Suprapubic skin (tissue), 3 donors: Measurements from ENCODE around the gene CYP2A7.
"Not testable (repeated sequence)": the region's sequence is repeated elsewhere in the genome, so short reads cannot be mapped to it uniquely, and the experiment has no call there.

Source experiments
- POLR2AphosphoS5 ChIP-seq, 3 donors: sonication (generic); formaldehyde crosslinking; IDR thresholded peaks; one replicate each; pipeline ENCODE4 v1.6.1; 2017; ENCODE audit warnings: antibody characterized with exemption in 3 of 3
- TF ChIP-seq, protein P1 (sequence below), 2 donors: fragments of 200-600 bp in 1 of 2; fragments of 450-650 bp in 1 of 2; sonication (generic) in 1 of 2; IDR thresholded peaks; one replicate each; pipeline ENCODE4 v1.5.1; 2016 to 2019; ENCODE audit warnings: antibody characterized with exemption in 2 of 2, mild to moderate bottlenecking in 1 of 2, moderate library complexity in 1 of 2

DNA sequence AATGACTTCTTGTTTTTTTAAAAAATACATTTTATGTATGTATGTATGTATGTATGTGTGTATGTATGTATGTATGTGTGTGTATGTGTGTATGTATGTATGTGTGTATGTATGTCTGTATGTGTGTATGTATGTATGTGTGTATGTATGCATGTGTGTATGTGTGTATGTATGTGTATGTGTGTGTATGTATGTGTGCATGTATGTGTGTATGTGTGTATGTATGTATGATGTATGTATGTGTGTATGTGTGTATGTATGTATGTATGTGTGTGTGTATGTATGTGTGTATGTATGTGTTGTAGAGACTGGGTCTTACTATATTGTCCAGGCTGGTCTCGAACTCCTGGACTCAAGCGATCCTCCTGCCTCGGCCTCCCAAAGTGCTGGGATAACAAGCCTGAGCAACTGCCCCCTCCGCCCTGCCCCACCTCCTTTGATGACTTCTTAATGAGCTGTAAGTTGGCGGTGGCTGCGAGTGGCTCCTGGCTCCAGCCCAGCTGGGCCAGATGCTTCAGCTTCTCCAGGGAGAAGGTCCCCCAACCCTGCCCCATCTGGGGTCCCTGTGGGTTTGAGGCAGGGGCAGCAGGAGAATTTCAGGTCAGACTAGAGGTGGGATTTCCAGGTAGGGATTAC, 56.5 kb downstream of the CYP2A7 start:
- TF ChIP-seq, protein P1, sequence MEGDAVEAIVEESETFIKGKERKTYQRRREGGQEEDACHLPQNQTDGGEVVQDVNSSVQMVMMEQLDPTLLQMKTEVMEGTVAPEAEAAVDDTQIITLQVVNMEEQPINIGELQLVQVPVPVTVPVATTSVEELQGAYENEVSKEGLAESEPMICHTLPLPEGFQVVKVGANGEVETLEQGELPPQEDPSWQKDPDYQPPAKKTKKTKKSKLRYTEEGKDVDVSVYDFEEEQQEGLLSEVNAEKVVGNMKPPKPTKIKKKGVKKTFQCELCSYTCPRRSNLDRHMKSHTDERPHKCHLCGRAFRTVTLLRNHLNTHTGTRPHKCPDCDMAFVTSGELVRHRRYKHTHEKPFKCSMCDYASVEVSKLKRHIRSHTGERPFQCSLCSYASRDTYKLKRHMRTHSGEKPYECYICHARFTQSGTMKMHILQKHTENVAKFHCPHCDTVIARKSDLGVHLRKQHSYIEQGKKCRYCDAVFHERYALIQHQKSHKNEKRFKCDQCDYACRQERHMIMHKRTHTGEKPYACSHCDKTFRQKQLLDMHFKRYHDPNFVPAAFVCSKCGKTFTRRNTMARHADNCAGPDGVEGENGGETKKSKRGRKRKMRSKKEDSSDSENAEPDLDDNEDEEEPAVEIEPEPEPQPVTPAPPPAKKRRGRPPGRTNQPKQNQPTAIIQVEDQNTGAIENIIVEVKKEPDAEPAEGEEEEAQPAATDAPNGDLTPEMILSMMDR (IDR thresholded peaks at IDR 0.05): not testable (repeated sequence)
- TF ChIP-seq POLR2AphosphoS5 (IDR thresholded peaks at IDR 0.05): not testable (repeated sequence)
